Measurements from ENCODE around the gene ABCC4.

GRCh38 chr13:94987081-94987480 is 314.2 kb downstream of the ABCC4 start:
- TF ChIP-seq, protein P1, sequence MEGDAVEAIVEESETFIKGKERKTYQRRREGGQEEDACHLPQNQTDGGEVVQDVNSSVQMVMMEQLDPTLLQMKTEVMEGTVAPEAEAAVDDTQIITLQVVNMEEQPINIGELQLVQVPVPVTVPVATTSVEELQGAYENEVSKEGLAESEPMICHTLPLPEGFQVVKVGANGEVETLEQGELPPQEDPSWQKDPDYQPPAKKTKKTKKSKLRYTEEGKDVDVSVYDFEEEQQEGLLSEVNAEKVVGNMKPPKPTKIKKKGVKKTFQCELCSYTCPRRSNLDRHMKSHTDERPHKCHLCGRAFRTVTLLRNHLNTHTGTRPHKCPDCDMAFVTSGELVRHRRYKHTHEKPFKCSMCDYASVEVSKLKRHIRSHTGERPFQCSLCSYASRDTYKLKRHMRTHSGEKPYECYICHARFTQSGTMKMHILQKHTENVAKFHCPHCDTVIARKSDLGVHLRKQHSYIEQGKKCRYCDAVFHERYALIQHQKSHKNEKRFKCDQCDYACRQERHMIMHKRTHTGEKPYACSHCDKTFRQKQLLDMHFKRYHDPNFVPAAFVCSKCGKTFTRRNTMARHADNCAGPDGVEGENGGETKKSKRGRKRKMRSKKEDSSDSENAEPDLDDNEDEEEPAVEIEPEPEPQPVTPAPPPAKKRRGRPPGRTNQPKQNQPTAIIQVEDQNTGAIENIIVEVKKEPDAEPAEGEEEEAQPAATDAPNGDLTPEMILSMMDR (IDR thresholded peaks at IDR 0.05 in 2 of 3, conservative IDR thresholded peaks at IDR 0.05 in 1 of 3; ENCODE audit: borderline replicate concordance in 1 of 3, insufficient read depth in 1 of 3, low read depth in 2 of 3, low read length in 2 of 3): no peak
- TF ChIP-seq, protein P2, sequence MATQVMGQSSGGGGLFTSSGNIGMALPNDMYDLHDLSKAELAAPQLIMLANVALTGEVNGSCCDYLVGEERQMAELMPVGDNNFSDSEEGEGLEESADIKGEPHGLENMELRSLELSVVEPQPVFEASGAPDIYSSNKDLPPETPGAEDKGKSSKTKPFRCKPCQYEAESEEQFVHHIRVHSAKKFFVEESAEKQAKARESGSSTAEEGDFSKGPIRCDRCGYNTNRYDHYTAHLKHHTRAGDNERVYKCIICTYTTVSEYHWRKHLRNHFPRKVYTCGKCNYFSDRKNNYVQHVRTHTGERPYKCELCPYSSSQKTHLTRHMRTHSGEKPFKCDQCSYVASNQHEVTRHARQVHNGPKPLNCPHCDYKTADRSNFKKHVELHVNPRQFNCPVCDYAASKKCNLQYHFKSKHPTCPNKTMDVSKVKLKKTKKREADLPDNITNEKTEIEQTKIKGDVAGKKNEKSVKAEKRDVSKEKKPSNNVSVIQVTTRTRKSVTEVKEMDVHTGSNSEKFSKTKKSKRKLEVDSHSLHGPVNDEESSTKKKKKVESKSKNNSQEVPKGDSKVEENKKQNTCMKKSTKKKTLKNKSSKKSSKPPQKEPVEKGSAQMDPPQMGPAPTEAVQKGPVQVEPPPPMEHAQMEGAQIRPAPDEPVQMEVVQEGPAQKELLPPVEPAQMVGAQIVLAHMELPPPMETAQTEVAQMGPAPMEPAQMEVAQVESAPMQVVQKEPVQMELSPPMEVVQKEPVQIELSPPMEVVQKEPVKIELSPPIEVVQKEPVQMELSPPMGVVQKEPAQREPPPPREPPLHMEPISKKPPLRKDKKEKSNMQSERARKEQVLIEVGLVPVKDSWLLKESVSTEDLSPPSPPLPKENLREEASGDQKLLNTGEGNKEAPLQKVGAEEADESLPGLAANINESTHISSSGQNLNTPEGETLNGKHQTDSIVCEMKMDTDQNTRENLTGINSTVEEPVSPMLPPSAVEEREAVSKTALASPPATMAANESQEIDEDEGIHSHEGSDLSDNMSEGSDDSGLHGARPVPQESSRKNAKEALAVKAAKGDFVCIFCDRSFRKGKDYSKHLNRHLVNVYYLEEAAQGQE (IDR thresholded peaks at IDR 0.05; ENCODE audit: low read depth): no peak
- TF ChIP-seq, protein P3, sequence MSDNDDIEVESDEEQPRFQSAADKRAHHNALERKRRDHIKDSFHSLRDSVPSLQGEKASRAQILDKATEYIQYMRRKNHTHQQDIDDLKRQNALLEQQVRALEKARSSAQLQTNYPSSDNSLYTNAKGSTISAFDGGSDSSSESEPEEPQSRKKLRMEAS (IDR thresholded peaks at IDR 0.05): no peak
- no peak for TF ChIP-seq POLR2A (IDR thresholded peaks at IDR 0.05; ENCODE audit: borderline replicate concordance, extremely low read depth, insufficient read depth, insufficient read length)
- no peak for TF ChIP-seq POLR2AphosphoS5 (IDR thresholded peaks at IDR 0.05; ENCODE audit: low read depth, low read length)
- no peak for TF ChIP-seq SIN3A (IDR thresholded peaks at IDR 0.05; ENCODE audit: low read depth)
- no peak for TF ChIP-seq YY1 (IDR thresholded peaks at IDR 0.05; ENCODE audit: extremely low read depth, insufficient replicate concordance, low read depth, low read length)
- TF ChIP-seq SP1 (IDR thresholded peaks at IDR 0.05; ENCODE audit: low read depth): no peak
- TF ChIP-seq EZH2 (IDR thresholded peaks at IDR 0.05): no peak
